Upper lobe of left lung (tissue), 4 donors: ENCODE data around the gene TNF.

Experiments
- CTCF ChIP-seq, 6 experiments: fragments of 450-650 bp in 4 of 6; fragments of 200-600 bp in 2 of 6; sonication (generic) in 2 of 6; IDR thresholded peaks; one replicate each; pipeline ENCODE4 v1.5.1; 2016 to 2019; ENCODE audit warnings: antibody characterized with exemption in 6 of 6
- POLR2A ChIP-seq, 4 donors: fragments of 450-650 bp; IDR thresholded peaks; one replicate each; pipeline ENCODE4 v1.5.1; 2016 to 2017; ENCODE audit warnings: antibody characterized with exemption in 4 of 4, mild to moderate bottlenecking in 2 of 4

- TF ChIP-seq CTCF (IDR thresholded peaks at IDR 0.05) = no peak
- no peak for TF ChIP-seq POLR2A (IDR thresholded peaks at IDR 0.05)
Observed at GRCh38 chr6:31582230-31582643, 6.9 kb downstream of the TNF start, which contains the start of gene LTB.
